HEK293T (cell line): ENCODE data around the gene ANAPC16.

ENCODE experiments used
- NFRKB ChIP-seq: fragments of 450-650 bp; IDR thresholded peaks from 2 replicates; pipeline ENCODE4 v1.6.1; 2016; ENCODE audit warnings: mild to moderate bottlenecking, moderate library complexity
- SP1 ChIP-seq: fragments of 450-650 bp; IDR thresholded peaks from 2 replicates; pipeline ENCODE4 v1.6.1; 2017
- SUZ12 ChIP-seq: fragments of 450-650 bp; IDR thresholded peaks from 2 replicates; pipeline ENCODE4 v1.6.1; 2016; ENCODE audit warnings: mild to moderate bottlenecking

- TF ChIP-seq NFRKB (no peak), SUZ12 (no peak), SP1 (no peak)
These were observed 9.1 kb upstream of the ANAPC16 start for GRCh38 chr10:72206511-72207229.
